Lung (tissue), 12 donors: Measurements from ENCODE around the gene KCNJ11. TPM values are rescaled to one million over a fixed set of nuclear protein-coding genes. Genes with fewer than 3 reads are reported as not detected.

Source experiments
- ATAC-seq: fragments of 200-7000 bp; cut with Tn5 transposase; one replicate; pipeline ENCODE4 v1.9.1; 2020; ENCODE audit warnings: moderate number of reproducible peaks; ENCODE audit not compliant: insufficient read depth, low FRiP score
- DNase-seq, 3 donors: peaks; one replicate each; pipeline ENCODE4 v3.0.0-alpha.2; 2013 to 2017
- H3K27ac ChIP-seq, 2 donors: one replicate each; pipeline ENCODE4 v1.5.1; 2013; ENCODE audit warnings: mild to moderate bottlenecking in 2 of 2, moderate library complexity in 2 of 2, control low read depth in 1 of 2, inconsistent platforms in 1 of 2, low read depth in 1 of 2, low read length in 1 of 2
- H3K27me3 ChIP-seq, 3 donors: one replicate each; pipeline ENCODE4 v1.5.1; 2013; ENCODE audit warnings: low read length in 2 of 3; ENCODE audit not compliant: control insufficient read depth in 3 of 3, insufficient read depth in 3 of 3
- H3K36me3 ChIP-seq, 4 donors: one replicate each; pipeline ENCODE4 v1.5.1; 2013; ENCODE audit warnings: low read length in 4 of 4, mild to moderate bottlenecking in 1 of 4, moderate library complexity in 1 of 4; ENCODE audit not compliant: control insufficient read depth in 4 of 4, insufficient read depth in 4 of 4
- H3K4me1 ChIP-seq, 5 donors: one replicate each; pipeline ENCODE4 v1.5.1; 2013; ENCODE audit warnings: low read length in 5 of 5, mild to moderate bottlenecking in 2 of 5, moderate library complexity in 1 of 5; ENCODE audit not compliant: control insufficient read depth in 5 of 5, insufficient read depth in 5 of 5
- H3K4me3 ChIP-seq: one replicate; pipeline ENCODE4 v1.5.1; 2013; ENCODE audit warnings: mild to moderate bottlenecking, control low read depth, moderate library complexity
- H3K9ac ChIP-seq, 2 donors: one replicate each; pipeline ENCODE4 v1.5.1; 2013; ENCODE audit warnings: low read length in 2 of 2, control low read depth in 1 of 2; ENCODE audit not compliant: insufficient read depth in 1 of 2
- H3K9me3 ChIP-seq, 4 donors: one replicate each; pipeline ENCODE4 v1.5.1; 2013; ENCODE audit warnings: low read length in 3 of 4, mild to moderate bottlenecking in 1 of 4, moderate library complexity in 1 of 4; ENCODE audit not compliant: control insufficient read depth in 4 of 4, insufficient read depth in 3 of 4
- CTCF ChIP-seq: IDR thresholded peaks from 2 replicates; pipeline ENCODE4 v1.5.1; 2012; ENCODE audit warnings: mild to moderate bottlenecking; ENCODE audit errors: control extremely low read depth, extremely low read depth
- WGBS, 2 donors: extraction: QIAGEN DNeasy Blood & Tissue Kit; methylation state at CpG; one replicate each; pipeline ENCODE4 v1.1.7; 2013; 5-methylcytosine and 5-hydroxymethylcytosine counted together
- polyA plus RNA-seq, 2 donors: library from polyadenylated mRNA; stranded (reverse); fragments of 200-250 nt; gene quantifications; one replicate each; pipeline ENCODE4 v1.2.1, GENCODE V29; 2013
- total RNA-seq, 2 donors: library from RNA; depleted of rRNA in 1 of 2; stranded (reverse); fragments of >200 nt in 1 of 2; gene quantifications; one replicate each; pipeline ENCODE4 v1.2.1, GENCODE V29; 2014 to 2021
- donor health status: control.
- donor health status: control.
- donor health status: Bipolar disorder and iron deficiency.
- donor health status: healthy.
- donor health status: DM: yes; HTN: yes; CAD: no.

KCNJ11 gene
- total and polyA plus RNA-seq, 4 donors = 2.3 to 4.5 (median 2.8) TPM

GRCh38 chr11:17394743-17395390, 6.4 kb upstream of the KCNJ11 start:
- H3K27ac ChIP-seq = no peak overlapping the region
- 90% methylated on average over 10 of the region's 10 CpGs for WGBS, 2 donors
- no peak for ATAC-seq

GRCh38 chr11:17393472-17393871, 5.0 kb upstream of the KCNJ11 start:
- H3K9ac ChIP-seq = no peak overlapping the region
- H3K27ac ChIP-seq = no peak overlapping the region
- H3K4me3 ChIP-seq = no peak overlapping the region
- H3K4me1 ChIP-seq = no peaks in the 10 kb centered on the region
- no peak for TF ChIP-seq CTCF
- H3K9me3 ChIP-seq = no peaks in the 10 kb centered on the region
- WGBS, 2 donors = 90 to 93% methylated on average over 6 of the region's 6 CpGs
- ATAC-seq (no peak), DNase-seq (no peak)
- H3K27me3 ChIP-seq = peaks cover 0 to 6% (median 4%) of the 10 kb centered on the region in 3 donors
- H3K36me3 ChIP-seq = no peaks in the 10 kb centered on the region

More at GRCh38 chr11:17394743-17395390, 6.4 kb upstream of the KCNJ11 start:
- no peak for TF ChIP-seq CTCF
- DNase-seq = no peak
- no peak overlapping the region for H3K4me3 ChIP-seq
- H3K9ac ChIP-seq = no peak overlapping the region
- peaks cover 0 to 4% (median 4%) of the 10 kb centered on the region in 3 donors for H3K27me3 ChIP-seq
- H3K36me3 ChIP-seq = no peaks in the 10 kb centered on the region
- H3K4me1 ChIP-seq = no peaks in the 10 kb centered on the region
- no peaks in the 10 kb centered on the region for H3K9me3 ChIP-seq

- DNase-seq = no peak
- Histone ChIP-seq H3K27me3 (peaks cover 0 to 6% (median 4%) of the 10 kb centered on the region in 3 donors), H3K36me3 (no peaks in the 10 kb centered on the region), H3K9me3 (no peaks in the 10 kb centered on the region), H3K9ac (no peak overlapping the region), H3K4me3 (no peak overlapping the region), H3K27ac (no peak overlapping the region), H3K4me1 (peaks cover 0 to under 1% (median 0%) of the 10 kb centered on the region in 5 donors)
- WGBS, 2 donors = 89% methylated on average over 14 of the region's 14 CpGs
- no peak for TF ChIP-seq CTCF
- no peak for ATAC-seq
Observed at GRCh38 chr11:17392872-17393271, 4.4 kb upstream of the KCNJ11 start.
